GM12874 (cell line): Measurements from ENCODE around the gene SC5D.

Source experiments
- CTCF ChIP-seq: IDR thresholded peaks from 2 replicates; pipeline ENCODE4 v1.5.1; 2011; ENCODE audit warnings: low read depth, mild to moderate bottlenecking, control low read depth, low read length, moderate library complexity; ENCODE audit not compliant: insufficient read depth

SC5D gene

GRCh38 chr11:121292495-121293287 lies at the start of gene SC5D:
Gene SC5D (plus strand): TSS chr11:121292771. CDS start chr11:121303376, 10,605 bp downstream.
- TF ChIP-seq CTCF, result no peak

GRCh38 chr11:121244884-121245283 lies 47.7 kb upstream of the SC5D start:
- no peak for TF ChIP-seq CTCF

GRCh38 chr11:121246021-121246768 lies 46.4 kb upstream of the SC5D start:
- TF ChIP-seq CTCF, result no peak

- TF ChIP-seq CTCF, result no peak
These were observed 45.9 kb upstream of the SC5D start for GRCh38 chr11:121246769-121247035.

GRCh38 chr11:121248496-121248895 lies 44.1 kb upstream of the SC5D start:
- no peak for TF ChIP-seq CTCF

GRCh38 chr11:121249039-121249663 lies 43.4 kb upstream of the SC5D start:
- TF ChIP-seq CTCF, result peak; percentile 64; the same call in 1 of the 2 replicates

- no peak for TF ChIP-seq CTCF
These were observed 41.7 kb upstream of the SC5D start for GRCh38 chr11:121250843-121251242.
